ENCODE results near the gene SPNS1. TPM values are rescaled to one million over a fixed set of nuclear protein-coding genes. Genes with fewer than 3 reads are reported as not detected.

Gene SPNS1
- total and polyA plus RNA-seq, 4 donors = 11.5 to 20.5 (median 15.7) TPM

DNA sequence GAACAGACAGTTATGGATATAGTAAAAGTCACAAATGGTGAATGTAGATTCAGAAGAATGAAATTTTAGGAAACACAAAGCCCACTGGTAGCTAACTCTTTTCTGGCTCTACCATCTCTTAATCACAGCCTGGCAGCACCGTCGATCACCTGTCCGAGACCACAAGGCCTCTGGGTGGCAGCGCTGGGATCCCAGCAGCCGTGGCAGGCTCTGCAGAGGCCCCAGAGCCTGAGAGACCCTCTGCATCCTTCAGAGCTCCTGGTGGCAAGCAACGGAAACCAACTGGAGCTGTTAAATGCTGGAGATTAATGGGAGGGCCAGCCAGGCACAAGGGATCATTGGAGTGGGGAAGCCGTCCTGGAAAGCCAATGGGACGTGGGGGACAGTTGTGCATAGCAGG lies 36.5 kb downstream of the SPNS1 start:
- H3K4me3 ChIP-seq (ENCODE audit: low read depth in 1 of 3, low read length in 3 of 3) = no peak overlapping the region
- WGBS = 85% methylated on average over 8 of the region's 8 CpGs
- DNase-seq (ENCODE audit: low spot score) = no peak
- H3K9me3 ChIP-seq (ENCODE audit: control insufficient read depth in 4 of 4, low read length in 3 of 4) = no peaks in the 10 kb centered on the region
- H3K36me3 ChIP-seq (ENCODE audit: control insufficient read depth in 4 of 4, insufficient read depth in 3 of 4, low read depth in 1 of 4, low read length in 3 of 4) = no peaks in the 10 kb centered on the region
- TF ChIP-seq ATF3 (IDR thresholded peaks at IDR 0.05) (no peak), ZBTB33 (IDR thresholded peaks at IDR 0.05) (no peak), RAD21 (IDR thresholded peaks at IDR 0.05) (no peak), JUND (IDR thresholded peaks at IDR 0.05) (no peak), GABPA (IDR thresholded peaks at IDR 0.05 in 1 of 2, conservative IDR thresholded peaks at IDR 0.05 in 1 of 2) (no peak), FOXA2 (IDR thresholded peaks at IDR 0.05) (no peak), YY1 (IDR thresholded peaks at IDR 0.05) (no peak), HNF4A (conservative IDR thresholded peaks at IDR 0.05) (no peak), RXRA (IDR thresholded peaks at IDR 0.05) (no peak), NR2F2 (IDR thresholded peaks at IDR 0.05) (no peak), EGR1 (IDR thresholded peaks at IDR 0.05; ENCODE audit: low read depth in 2 of 2) (no peak)
- TF ChIP-seq, protein P1, sequence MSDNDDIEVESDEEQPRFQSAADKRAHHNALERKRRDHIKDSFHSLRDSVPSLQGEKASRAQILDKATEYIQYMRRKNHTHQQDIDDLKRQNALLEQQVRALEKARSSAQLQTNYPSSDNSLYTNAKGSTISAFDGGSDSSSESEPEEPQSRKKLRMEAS (IDR thresholded peaks at IDR 0.05) = no peak
- TF ChIP-seq, protein P2, sequence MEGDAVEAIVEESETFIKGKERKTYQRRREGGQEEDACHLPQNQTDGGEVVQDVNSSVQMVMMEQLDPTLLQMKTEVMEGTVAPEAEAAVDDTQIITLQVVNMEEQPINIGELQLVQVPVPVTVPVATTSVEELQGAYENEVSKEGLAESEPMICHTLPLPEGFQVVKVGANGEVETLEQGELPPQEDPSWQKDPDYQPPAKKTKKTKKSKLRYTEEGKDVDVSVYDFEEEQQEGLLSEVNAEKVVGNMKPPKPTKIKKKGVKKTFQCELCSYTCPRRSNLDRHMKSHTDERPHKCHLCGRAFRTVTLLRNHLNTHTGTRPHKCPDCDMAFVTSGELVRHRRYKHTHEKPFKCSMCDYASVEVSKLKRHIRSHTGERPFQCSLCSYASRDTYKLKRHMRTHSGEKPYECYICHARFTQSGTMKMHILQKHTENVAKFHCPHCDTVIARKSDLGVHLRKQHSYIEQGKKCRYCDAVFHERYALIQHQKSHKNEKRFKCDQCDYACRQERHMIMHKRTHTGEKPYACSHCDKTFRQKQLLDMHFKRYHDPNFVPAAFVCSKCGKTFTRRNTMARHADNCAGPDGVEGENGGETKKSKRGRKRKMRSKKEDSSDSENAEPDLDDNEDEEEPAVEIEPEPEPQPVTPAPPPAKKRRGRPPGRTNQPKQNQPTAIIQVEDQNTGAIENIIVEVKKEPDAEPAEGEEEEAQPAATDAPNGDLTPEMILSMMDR (IDR thresholded peaks at IDR 0.05; ENCODE audit: low read depth, low read length, missing input control) = no peak
- TF ChIP-seq, protein P3, sequence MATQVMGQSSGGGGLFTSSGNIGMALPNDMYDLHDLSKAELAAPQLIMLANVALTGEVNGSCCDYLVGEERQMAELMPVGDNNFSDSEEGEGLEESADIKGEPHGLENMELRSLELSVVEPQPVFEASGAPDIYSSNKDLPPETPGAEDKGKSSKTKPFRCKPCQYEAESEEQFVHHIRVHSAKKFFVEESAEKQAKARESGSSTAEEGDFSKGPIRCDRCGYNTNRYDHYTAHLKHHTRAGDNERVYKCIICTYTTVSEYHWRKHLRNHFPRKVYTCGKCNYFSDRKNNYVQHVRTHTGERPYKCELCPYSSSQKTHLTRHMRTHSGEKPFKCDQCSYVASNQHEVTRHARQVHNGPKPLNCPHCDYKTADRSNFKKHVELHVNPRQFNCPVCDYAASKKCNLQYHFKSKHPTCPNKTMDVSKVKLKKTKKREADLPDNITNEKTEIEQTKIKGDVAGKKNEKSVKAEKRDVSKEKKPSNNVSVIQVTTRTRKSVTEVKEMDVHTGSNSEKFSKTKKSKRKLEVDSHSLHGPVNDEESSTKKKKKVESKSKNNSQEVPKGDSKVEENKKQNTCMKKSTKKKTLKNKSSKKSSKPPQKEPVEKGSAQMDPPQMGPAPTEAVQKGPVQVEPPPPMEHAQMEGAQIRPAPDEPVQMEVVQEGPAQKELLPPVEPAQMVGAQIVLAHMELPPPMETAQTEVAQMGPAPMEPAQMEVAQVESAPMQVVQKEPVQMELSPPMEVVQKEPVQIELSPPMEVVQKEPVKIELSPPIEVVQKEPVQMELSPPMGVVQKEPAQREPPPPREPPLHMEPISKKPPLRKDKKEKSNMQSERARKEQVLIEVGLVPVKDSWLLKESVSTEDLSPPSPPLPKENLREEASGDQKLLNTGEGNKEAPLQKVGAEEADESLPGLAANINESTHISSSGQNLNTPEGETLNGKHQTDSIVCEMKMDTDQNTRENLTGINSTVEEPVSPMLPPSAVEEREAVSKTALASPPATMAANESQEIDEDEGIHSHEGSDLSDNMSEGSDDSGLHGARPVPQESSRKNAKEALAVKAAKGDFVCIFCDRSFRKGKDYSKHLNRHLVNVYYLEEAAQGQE (IDR thresholded peaks at IDR 0.05) = no peak
- no peak overlapping the region for H3K9ac ChIP-seq (ENCODE audit: low read depth in 1 of 2, low read length in 2 of 2)
- H3K27me3 ChIP-seq (ENCODE audit: control insufficient read depth in 4 of 4, insufficient read depth in 4 of 4, low read length in 3 of 4) = no peaks in the 10 kb centered on the region
- no peak overlapping the region for H3K27ac ChIP-seq (ENCODE audit: low read depth in 1 of 2, low read length in 2 of 2)
- peaks cover 0 to 10% (median 7%) of the 10 kb centered on the region in 4 donors for H3K4me1 ChIP-seq (ENCODE audit: control insufficient read depth in 4 of 4, insufficient read depth in 4 of 4, low read length in 3 of 4)

- no peaks in the 10 kb centered on the region for H3K9me3 ChIP-seq (ENCODE audit: control insufficient read depth in 4 of 4, low read length in 3 of 4)
- no peaks in the 10 kb centered on the region for H3K36me3 ChIP-seq (ENCODE audit: control insufficient read depth in 4 of 4, insufficient read depth in 3 of 4, low read depth in 1 of 4, low read length in 3 of 4)
- H3K27me3 ChIP-seq (ENCODE audit: control insufficient read depth in 4 of 4, insufficient read depth in 4 of 4, low read length in 3 of 4) = no peaks in the 10 kb centered on the region
- H3K9ac ChIP-seq (ENCODE audit: low read depth in 1 of 2, low read length in 2 of 2) = no peak overlapping the region
- no peak overlapping the region for H3K4me3 ChIP-seq (ENCODE audit: low read depth in 1 of 3, low read length in 3 of 3)
- H3K4me1 ChIP-seq (ENCODE audit: control insufficient read depth in 4 of 4, insufficient read depth in 4 of 4, low read length in 3 of 4) = peaks cover 0 to 10% (median 7%) of the 10 kb centered on the region in 4 donors
- WGBS = 93% methylated on average over 4 of the region's 4 CpGs
- no peak for TF ChIP-seq RAD21 (IDR thresholded peaks at IDR 0.05)
- TF ChIP-seq, protein P2 (IDR thresholded peaks at IDR 0.05; ENCODE audit: low read depth, low read length, missing input control) = no peak
- TF ChIP-seq SP1 (IDR thresholded peaks at IDR 0.05) = no peak
- TF ChIP-seq GABPA (IDR thresholded peaks at IDR 0.05 in 1 of 2, conservative IDR thresholded peaks at IDR 0.05 in 1 of 2) = no peak
- TF ChIP-seq ZBTB33 (IDR thresholded peaks at IDR 0.05) = no peak
- no peak for TF ChIP-seq YY1 (IDR thresholded peaks at IDR 0.05)
- TF ChIP-seq JUND (IDR thresholded peaks at IDR 0.05) = no peak
- TF ChIP-seq HNF4G (IDR thresholded peaks at IDR 0.05) = no peak
- no peak for TF ChIP-seq RXRA (IDR thresholded peaks at IDR 0.05)
- TF ChIP-seq, protein P1 (IDR thresholded peaks at IDR 0.05) = no peak
- TF ChIP-seq FOXA2 (IDR thresholded peaks at IDR 0.05) = no peak
- no peak for TF ChIP-seq EGR1 (IDR thresholded peaks at IDR 0.05; ENCODE audit: low read depth in 2 of 2)
- DNase-seq (ENCODE audit: low spot score) = no peak
- H3K27ac ChIP-seq (ENCODE audit: low read depth in 1 of 2, low read length in 2 of 2) = no peak overlapping the region
These were observed 37.3 kb downstream of the SPNS1 start for GRCh38 chr16:29011851-29012250.

All from liver (tissue), 9 donors.